Measurements from ENCODE around the gene UBE2H.
"Not testable (repeated sequence)": the region's sequence is repeated elsewhere in the genome, so short reads cannot be mapped to it uniquely, and the experiment has no call there.

DNA sequence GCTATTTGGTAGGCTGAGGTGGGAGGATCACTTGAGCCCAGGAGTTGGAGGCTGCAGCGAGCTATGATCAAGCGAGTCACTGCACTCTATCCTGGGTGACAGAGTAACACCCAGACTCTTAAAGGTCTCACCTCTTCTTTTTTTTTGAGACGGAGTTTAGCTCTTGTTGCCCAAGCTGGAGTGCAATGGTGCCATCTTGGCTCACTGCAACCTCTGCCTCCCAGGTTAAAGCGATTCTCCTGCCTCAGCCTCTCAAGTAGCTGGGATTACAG lies 7.4 kb upstream of the UBE2H start:
- TF ChIP-seq, protein P1, sequence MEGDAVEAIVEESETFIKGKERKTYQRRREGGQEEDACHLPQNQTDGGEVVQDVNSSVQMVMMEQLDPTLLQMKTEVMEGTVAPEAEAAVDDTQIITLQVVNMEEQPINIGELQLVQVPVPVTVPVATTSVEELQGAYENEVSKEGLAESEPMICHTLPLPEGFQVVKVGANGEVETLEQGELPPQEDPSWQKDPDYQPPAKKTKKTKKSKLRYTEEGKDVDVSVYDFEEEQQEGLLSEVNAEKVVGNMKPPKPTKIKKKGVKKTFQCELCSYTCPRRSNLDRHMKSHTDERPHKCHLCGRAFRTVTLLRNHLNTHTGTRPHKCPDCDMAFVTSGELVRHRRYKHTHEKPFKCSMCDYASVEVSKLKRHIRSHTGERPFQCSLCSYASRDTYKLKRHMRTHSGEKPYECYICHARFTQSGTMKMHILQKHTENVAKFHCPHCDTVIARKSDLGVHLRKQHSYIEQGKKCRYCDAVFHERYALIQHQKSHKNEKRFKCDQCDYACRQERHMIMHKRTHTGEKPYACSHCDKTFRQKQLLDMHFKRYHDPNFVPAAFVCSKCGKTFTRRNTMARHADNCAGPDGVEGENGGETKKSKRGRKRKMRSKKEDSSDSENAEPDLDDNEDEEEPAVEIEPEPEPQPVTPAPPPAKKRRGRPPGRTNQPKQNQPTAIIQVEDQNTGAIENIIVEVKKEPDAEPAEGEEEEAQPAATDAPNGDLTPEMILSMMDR (IDR thresholded peaks at IDR 0.05; ENCODE audit: poor library complexity) = not testable (repeated sequence)
- not testable (repeated sequence) for TF ChIP-seq EZH2 (IDR thresholded peaks at IDR 0.05; ENCODE audit: borderline replicate concordance)
